ENCODE measurements around the gene LRRC71. TPM values are rescaled to one million over a fixed set of nuclear protein-coding genes. Genes with fewer than 3 reads are reported as not detected.

Gene LRRC71
- total RNA-seq, 1 donor from 2014 or later = not detected

GRCh38 chr1:156937883-156938282 is 17.5 kb downstream of the LRRC71 start:
- Mint-ChIP-seq H3K9me3 (no peaks in the 10 kb centered on the region), H3K4me3 (no peak overlapping the region), H3K27ac (ENCODE audit: unreplicated experiment) (peak overlapping the region; percentile 59), H3K27me3 (ENCODE audit: low read depth) (peaks cover 3% of the 10 kb centered on the region), H3K4me1 (no peaks in the 10 kb centered on the region), H3K36me3 (ENCODE audit: low read depth) (peaks cover 7% of the 10 kb centered on the region)
- no peak for DNase-seq (ENCODE audit: low read depth, low spot score)
- TF ChIP-seq CTCF (conservative IDR thresholded peaks at IDR 0.05) = no peak

- Mint-ChIP-seq H3K4me3 (no peak overlapping the region), H3K27me3 (ENCODE audit: low read depth) (no peaks in the 10 kb centered on the region), H3K36me3 (ENCODE audit: low read depth) (peaks cover 11% of the 10 kb centered on the region), H3K4me1 (no peaks in the 10 kb centered on the region), H3K9me3 (no peaks in the 10 kb centered on the region), H3K27ac (ENCODE audit: unreplicated experiment) (no peak overlapping the region)
- no peak for TF ChIP-seq CTCF (conservative IDR thresholded peaks at IDR 0.05)
- DNase-seq (ENCODE audit: low read depth, low spot score) = no peak
Observed at GRCh38 chr1:156938813-156939212, 18.4 kb downstream of the LRRC71 start.

GRCh38 chr1:156939786-156940334 is 19.4 kb downstream of the LRRC71 start:
- Mint-ChIP-seq H3K9me3 (no peaks in the 10 kb centered on the region), H3K27me3 (ENCODE audit: low read depth) (no peaks in the 10 kb centered on the region), H3K4me3 (no peak overlapping the region), H3K27ac (ENCODE audit: unreplicated experiment) (no peak overlapping the region), H3K36me3 (ENCODE audit: low read depth) (peaks cover 15% of the 10 kb centered on the region), H3K4me1 (no peaks in the 10 kb centered on the region)
- no peak for TF ChIP-seq CTCF (conservative IDR thresholded peaks at IDR 0.05)
- DNase-seq (ENCODE audit: low read depth, low spot score) = no peak

- no peak overlapping the region for H3K27ac Mint-ChIP-seq (ENCODE audit: unreplicated experiment)
- no peaks in the 10 kb centered on the region for H3K27me3 Mint-ChIP-seq (ENCODE audit: low read depth)
- no peaks in the 10 kb centered on the region for H3K9me3 Mint-ChIP-seq
- H3K36me3 Mint-ChIP-seq (ENCODE audit: low read depth) = peaks cover 28% of the 10 kb centered on the region
- TF ChIP-seq CTCF (conservative IDR thresholded peaks at IDR 0.05) = no peak
- no peak overlapping the region for H3K4me3 Mint-ChIP-seq
- DNase-seq (ENCODE audit: low read depth, low spot score) = no peak
- H3K4me1 Mint-ChIP-seq = no peaks in the 10 kb centered on the region
Observed at GRCh38 chr1:156941675-156942074, 21.2 kb downstream of the LRRC71 start.

- Mint-ChIP-seq H3K9me3 (no peaks in the 10 kb centered on the region), H3K4me3 (no peak overlapping the region), H3K36me3 (ENCODE audit: low read depth) (peaks cover 28% of the 10 kb centered on the region), H3K27me3 (ENCODE audit: low read depth) (no peaks in the 10 kb centered on the region), H3K4me1 (no peaks in the 10 kb centered on the region), H3K27ac (ENCODE audit: unreplicated experiment) (peak overlapping the region; percentile 50)
- no peak for DNase-seq (ENCODE audit: low read depth, low spot score)
- TF ChIP-seq CTCF (conservative IDR thresholded peaks at IDR 0.05) = no peak
Observed at GRCh38 chr1:156942176-156942575, 21.7 kb downstream of the LRRC71 start.

Data from neural crest cell (in vitro differentiated cells).